ENCODE results near the gene FAM32A. TPM values are rescaled to one million over a fixed set of nuclear protein-coding genes. Genes with fewer than 3 reads are reported as not detected.

FAM32A gene
- total RNA-seq, 6 donors from 2014 or later: 47.1 to 84.8 (median 58.5) TPM

DNA sequence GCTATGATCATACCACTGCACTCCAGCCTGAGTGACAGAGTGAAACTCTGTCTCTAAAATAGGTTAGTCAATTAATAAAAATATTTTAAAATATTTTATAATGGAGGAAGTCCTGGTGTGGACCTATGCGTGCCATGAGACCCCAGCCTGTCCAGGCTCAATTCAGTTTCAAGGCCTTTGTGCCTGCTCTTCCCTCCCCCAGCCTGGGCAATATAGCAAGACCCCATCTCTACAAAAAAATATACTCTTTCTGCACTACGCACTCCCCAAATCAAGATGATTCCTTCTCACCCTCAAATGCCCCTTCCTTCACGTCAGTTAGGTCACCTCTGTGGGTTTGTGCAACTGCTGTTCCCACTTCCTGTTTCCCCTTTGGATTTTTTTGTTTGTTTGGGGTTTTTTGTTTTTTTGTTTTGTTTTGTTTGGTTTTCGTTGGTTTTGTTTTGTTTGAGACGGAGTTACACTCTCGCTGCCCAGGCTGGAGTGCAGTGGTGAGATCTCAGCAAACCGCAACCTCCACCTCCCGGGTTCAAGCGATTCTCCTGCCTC is 43.1 kb upstream of the FAM32A start:
- Histone ChIP-seq H3K4me1 (peaks cover 3 to 20% (median 9%) of the 10 kb centered on the region in 4 donors), H3K27me3 (no peaks in the 10 kb centered on the region), H3K4me3 (no peak overlapping the region), H3K27ac (peak overlapping the region in 2 of 4 donors; percentile 74 to 87), H3K36me3 (no peaks in the 10 kb centered on the region), H3K9me3 (no peaks in the 10 kb centered on the region)
- 60 to 67% methylated on average over 9 of the region's 9 CpGs for WGBS, 2 donors
- ATAC-seq (ENCODE audit: low FRiP score in 2 of 2) (no peak), DNase-seq (no peak)
- TF ChIP-seq EP300 (IDR thresholded peaks at IDR 0.05): no peak
- TF ChIP-seq POLR2AphosphoS5 (IDR thresholded peaks at IDR 0.05): no peak
- TF ChIP-seq POLR2A (IDR thresholded peaks at IDR 0.05): no peak
- TF ChIP-seq, protein P1, sequence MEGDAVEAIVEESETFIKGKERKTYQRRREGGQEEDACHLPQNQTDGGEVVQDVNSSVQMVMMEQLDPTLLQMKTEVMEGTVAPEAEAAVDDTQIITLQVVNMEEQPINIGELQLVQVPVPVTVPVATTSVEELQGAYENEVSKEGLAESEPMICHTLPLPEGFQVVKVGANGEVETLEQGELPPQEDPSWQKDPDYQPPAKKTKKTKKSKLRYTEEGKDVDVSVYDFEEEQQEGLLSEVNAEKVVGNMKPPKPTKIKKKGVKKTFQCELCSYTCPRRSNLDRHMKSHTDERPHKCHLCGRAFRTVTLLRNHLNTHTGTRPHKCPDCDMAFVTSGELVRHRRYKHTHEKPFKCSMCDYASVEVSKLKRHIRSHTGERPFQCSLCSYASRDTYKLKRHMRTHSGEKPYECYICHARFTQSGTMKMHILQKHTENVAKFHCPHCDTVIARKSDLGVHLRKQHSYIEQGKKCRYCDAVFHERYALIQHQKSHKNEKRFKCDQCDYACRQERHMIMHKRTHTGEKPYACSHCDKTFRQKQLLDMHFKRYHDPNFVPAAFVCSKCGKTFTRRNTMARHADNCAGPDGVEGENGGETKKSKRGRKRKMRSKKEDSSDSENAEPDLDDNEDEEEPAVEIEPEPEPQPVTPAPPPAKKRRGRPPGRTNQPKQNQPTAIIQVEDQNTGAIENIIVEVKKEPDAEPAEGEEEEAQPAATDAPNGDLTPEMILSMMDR (IDR thresholded peaks at IDR 0.05): no peak

DNA sequence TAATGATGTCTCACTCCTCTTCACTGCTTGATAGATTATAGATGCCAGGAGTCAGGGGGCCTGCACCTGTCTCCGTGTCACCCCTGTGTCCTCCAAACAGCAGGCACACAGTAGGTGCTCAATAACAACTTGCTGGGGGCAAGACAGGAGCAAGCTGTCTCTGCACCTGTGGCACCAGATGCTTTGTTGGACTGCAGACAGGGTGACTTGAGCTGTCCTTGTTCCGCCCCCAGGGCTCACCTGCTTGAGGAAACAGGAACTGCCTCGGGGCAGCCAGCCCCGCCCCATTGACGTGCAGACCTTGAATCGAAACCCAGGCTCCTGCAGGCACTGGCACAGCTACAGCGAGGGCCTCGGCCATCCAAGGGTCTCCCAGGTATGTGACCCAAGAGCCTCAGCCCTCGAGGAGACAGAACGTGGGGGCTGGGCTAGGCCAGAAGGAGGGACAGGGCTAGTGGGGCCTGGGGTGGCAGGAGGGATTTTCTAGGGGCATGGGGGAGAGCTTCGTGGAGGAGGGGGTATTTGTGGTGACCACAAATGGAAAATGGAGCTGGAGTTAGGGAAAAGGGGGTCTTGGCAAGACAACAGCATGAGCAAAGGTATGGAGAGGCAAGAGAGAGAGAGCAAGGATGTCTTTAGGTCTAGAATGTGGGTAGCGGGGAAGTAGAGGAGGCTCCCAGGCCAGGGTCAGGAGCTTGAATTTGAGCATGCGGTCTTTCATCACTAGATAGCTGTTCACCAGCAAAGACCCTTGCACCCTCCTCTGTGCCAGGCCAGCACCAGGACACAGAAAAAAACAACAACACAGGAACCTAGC is 41.6 kb upstream of the FAM32A start, which contains the start of gene HSH2D:
Gene HSH2D, plus strand, starts transcription at position 287 of the 817 bp plus-strand sequence. CDS start 5,066 bp downstream, outside the sequence.
- no peaks in the 10 kb centered on the region for H3K36me3 ChIP-seq
- peak within 1 kb of the TSS; percentile 68 to 87 (median 74) for H3K27ac ChIP-seq
- peak; percentile 81 to 88 for ATAC-seq (ENCODE audit: low FRiP score in 2 of 2)
- peak within 1 kb of the TSS; percentile 14 to 49 (median 36) for H3K4me3 ChIP-seq
- H3K9me3 ChIP-seq: no peaks in the 10 kb centered on the region
- TF ChIP-seq POLR2A (IDR thresholded peaks at IDR 0.05) (peak in 2 of 4 donors; percentile 3 to 54), POLR2AphosphoS5 (IDR thresholded peaks at IDR 0.05) (peak in 1 of 2 donors; percentile 20)
- TF ChIP-seq, protein P1 (IDR thresholded peaks at IDR 0.05): no peak
- H3K27me3 ChIP-seq: no peaks in the 10 kb centered on the region
- WGBS, 2 donors: 24 to 26% methylated on average over 12 of the region's 13 CpGs
- H3K4me1 ChIP-seq: peaks cover 3 to 20% (median 9%) of the 10 kb centered on the region in 4 donors
- peak; percentile 90 to 95 for DNase-seq

DNA sequence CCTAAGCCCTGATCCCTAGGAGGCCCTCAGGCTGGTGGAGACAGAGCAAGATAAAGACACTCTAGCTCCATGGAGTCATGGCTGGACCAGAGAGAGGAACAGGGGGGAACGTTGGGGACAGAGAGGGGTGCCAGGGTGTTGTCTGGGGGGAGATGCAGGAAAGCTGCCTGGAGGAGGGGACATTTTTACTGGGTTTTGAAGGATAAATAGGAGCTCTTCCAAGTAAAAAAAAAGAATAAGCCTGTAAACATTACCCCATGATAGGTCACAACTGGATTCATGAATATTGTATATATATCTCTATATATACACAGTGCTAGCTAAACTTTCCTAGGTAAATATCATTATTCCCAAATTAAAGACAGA is 41.0 kb upstream of the FAM32A start:
- DNase-seq (no peak), ATAC-seq (ENCODE audit: low FRiP score in 2 of 2) (no peak)
- peak overlapping the region in 3 of 4 donors; percentile 34 to 49 (median 37) for H3K4me3 ChIP-seq
- peaks cover 3 to 24% (median 9%) of the 10 kb centered on the region in 4 donors for H3K4me1 ChIP-seq
- no peaks in the 10 kb centered on the region for H3K9me3 ChIP-seq
- TF ChIP-seq POLR2AphosphoS5 (IDR thresholded peaks at IDR 0.05): no peak
- TF ChIP-seq EP300 (IDR thresholded peaks at IDR 0.05): no peak
- TF ChIP-seq, protein P1 (IDR thresholded peaks at IDR 0.05): no peak
- TF ChIP-seq POLR2A (IDR thresholded peaks at IDR 0.05): no peak
- WGBS, 2 donors: 44 to 48% methylated on average over 1 of the region's 1 CpG
- H3K36me3 ChIP-seq: no peaks in the 10 kb centered on the region
- peak overlapping the region; percentile 68 to 87 (median 74) for H3K27ac ChIP-seq
- H3K27me3 ChIP-seq: no peaks in the 10 kb centered on the region

DNA sequence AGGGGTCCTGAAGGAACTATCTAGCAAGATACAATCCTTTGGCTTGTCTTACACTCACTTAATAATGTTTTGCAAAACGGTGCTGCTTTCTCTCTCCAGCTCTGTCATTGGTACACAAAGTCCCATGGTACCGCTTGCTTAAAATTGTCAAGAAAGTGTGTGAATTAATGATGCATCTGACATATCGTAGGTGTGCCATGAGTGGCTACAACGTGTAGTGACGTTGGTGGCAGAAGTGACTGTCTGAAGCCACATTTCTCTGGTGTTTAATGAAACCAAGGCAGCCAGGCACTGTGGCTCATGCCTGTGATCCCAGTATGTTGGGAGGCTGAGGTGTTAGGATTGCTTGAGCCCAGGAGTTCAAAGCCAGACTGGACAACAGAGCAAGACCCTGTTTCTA is 39.1 kb upstream of the FAM32A start:
- H3K4me1 ChIP-seq: peaks cover 3 to 24% (median 5%) of the 10 kb centered on the region in 4 donors
- H3K36me3 ChIP-seq: no peaks in the 10 kb centered on the region
- WGBS, 2 donors: 57 to 70% methylated on average over 5 of the region's 5 CpGs
- no peak overlapping the region for H3K4me3 ChIP-seq
- DNase-seq (no peak), ATAC-seq (ENCODE audit: low FRiP score in 2 of 2) (no peak)
- TF ChIP-seq POLR2A (IDR thresholded peaks at IDR 0.05): no peak
- TF ChIP-seq EP300 (IDR thresholded peaks at IDR 0.05): no peak
- no peak for TF ChIP-seq POLR2AphosphoS5 (IDR thresholded peaks at IDR 0.05)
- TF ChIP-seq, protein P1 (IDR thresholded peaks at IDR 0.05): no peak
- H3K9me3 ChIP-seq: no peaks in the 10 kb centered on the region
- no peak overlapping the region for H3K27ac ChIP-seq
- no peaks in the 10 kb centered on the region for H3K27me3 ChIP-seq

Measured in upper lobe of left lung (tissue), 6 donors.